ENCODE measurements around the gene HOXA3. TPM values are rescaled to one million over a fixed set of nuclear protein-coding genes. Genes with fewer than 3 reads are reported as not detected.

Gene HOXA3
- total RNA-seq, 1 donor from 2014 or later, result not detected

DNA sequence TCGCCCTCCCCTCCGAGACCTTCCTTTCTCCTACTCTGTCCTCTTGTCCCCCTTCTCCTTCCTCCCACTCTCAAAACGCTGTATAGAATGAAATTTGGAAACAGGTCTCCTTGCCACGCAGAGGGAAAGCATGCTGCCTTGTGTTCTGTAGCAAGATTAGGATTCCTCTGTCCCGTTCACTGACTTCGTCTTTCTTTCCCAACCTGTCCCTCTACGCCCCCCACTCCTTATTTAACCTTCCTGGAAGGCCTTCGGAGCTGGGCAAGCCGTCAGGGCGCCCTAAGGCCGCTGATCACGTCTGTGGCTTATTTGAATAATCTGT lies 11.6 kb upstream of the HOXA3 start:
- DNase-seq, result no peak
- Mint-ChIP-seq H3K27ac (peak overlapping the region; percentile 57), H3K27me3 (peaks cover 66% of the 10 kb centered on the region), H3K4me3 (no peak overlapping the region), H3K4me1 (peaks cover 19% of the 10 kb centered on the region), H3K36me3 (ENCODE audit: low read depth) (no peaks in the 10 kb centered on the region), H3K9me3 (no peaks in the 10 kb centered on the region)
- no peak for ATAC-seq (ENCODE audit: low read depth)
- POLR2A ChIA-PET, result no interaction called here
- TF ChIP-seq, protein P1, sequence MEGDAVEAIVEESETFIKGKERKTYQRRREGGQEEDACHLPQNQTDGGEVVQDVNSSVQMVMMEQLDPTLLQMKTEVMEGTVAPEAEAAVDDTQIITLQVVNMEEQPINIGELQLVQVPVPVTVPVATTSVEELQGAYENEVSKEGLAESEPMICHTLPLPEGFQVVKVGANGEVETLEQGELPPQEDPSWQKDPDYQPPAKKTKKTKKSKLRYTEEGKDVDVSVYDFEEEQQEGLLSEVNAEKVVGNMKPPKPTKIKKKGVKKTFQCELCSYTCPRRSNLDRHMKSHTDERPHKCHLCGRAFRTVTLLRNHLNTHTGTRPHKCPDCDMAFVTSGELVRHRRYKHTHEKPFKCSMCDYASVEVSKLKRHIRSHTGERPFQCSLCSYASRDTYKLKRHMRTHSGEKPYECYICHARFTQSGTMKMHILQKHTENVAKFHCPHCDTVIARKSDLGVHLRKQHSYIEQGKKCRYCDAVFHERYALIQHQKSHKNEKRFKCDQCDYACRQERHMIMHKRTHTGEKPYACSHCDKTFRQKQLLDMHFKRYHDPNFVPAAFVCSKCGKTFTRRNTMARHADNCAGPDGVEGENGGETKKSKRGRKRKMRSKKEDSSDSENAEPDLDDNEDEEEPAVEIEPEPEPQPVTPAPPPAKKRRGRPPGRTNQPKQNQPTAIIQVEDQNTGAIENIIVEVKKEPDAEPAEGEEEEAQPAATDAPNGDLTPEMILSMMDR (IDR thresholded peaks at IDR 0.05), result no peak
- CTCF ChIA-PET, result no interaction called here
- intact Hi-C loops (cut with micrococcal nuclease), result loop anchor here (1.0 to 5.0 kb wide), 6 partner anchors 24 to 1012 kb away; partner anchors contain the start of genes HOXA1, NFE2L3 and SNX10

DNA sequence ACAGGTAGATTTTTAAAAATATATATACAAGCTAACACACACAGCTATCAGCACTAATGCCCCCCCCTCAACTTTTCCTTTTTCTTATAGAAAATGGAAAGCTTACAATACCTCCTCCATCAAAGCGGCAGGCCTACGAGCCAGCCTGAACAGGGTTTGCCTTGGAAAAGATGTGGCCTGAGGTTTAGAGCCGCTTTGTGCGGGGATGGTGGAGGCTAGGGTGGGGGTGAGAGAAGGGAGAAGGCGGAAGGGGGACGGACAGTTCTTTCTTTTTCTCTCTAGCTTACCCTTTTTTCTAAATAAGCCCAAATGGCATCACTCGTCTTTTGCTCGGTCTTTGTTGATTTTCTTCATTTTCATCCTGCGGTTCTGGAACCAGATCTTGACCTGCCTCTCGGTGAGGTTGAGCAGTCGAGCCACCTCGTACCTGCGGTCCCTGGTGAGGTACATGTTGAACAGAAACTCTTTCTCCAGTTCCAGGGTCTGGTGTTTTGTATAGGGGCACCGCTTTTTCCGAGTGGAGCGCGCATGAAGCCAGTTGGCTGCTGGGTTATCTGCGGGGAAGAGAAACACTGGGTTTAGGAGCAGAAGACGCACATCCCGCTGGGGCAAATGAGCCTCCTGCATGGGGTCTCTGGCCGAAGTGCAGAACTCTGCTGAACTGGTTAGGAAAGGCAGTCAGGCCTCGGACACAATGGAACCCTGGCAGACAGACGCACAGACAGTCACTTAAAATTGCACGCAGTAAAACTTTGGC lies 11.1 kb upstream of the HOXA3 start:
- DNase-seq (no peak), ATAC-seq (ENCODE audit: low read depth) (no peak)
- H3K9me3 Mint-ChIP-seq, result no peaks in the 10 kb centered on the region
- peaks cover 66% of the 10 kb centered on the region for H3K27me3 Mint-ChIP-seq
- no peaks in the 10 kb centered on the region for H3K36me3 Mint-ChIP-seq (ENCODE audit: low read depth)
- intact Hi-C loops (cut with micrococcal nuclease), result loop anchor here (1.0 to 5.0 kb wide), 7 partner anchors 25 to 1011 kb away; partner anchors contain the start of genes HOXA1, NFE2L3 and SNX10
- TF ChIP-seq, protein P1 (IDR thresholded peaks at IDR 0.05), result no peak
- H3K4me1 Mint-ChIP-seq, result peaks cover 19% of the 10 kb centered on the region
- H3K27ac Mint-ChIP-seq, result peak overlapping the region; percentile 57
- ChIA-PET CTCF (interaction anchor here (0.6 to 3.6 kb wide), 7 partner anchors 14 to 1303 kb away, joined by 3 to 94 read pairs (median 4); no protein-coding TSS in a partner anchor), POLR2A (interaction anchor here (1.5 kb wide), 1 partner anchor 25 kb away, joined by 3 read pairs; no protein-coding TSS in a partner anchor)
- no peak overlapping the region for H3K4me3 Mint-ChIP-seq

DNA sequence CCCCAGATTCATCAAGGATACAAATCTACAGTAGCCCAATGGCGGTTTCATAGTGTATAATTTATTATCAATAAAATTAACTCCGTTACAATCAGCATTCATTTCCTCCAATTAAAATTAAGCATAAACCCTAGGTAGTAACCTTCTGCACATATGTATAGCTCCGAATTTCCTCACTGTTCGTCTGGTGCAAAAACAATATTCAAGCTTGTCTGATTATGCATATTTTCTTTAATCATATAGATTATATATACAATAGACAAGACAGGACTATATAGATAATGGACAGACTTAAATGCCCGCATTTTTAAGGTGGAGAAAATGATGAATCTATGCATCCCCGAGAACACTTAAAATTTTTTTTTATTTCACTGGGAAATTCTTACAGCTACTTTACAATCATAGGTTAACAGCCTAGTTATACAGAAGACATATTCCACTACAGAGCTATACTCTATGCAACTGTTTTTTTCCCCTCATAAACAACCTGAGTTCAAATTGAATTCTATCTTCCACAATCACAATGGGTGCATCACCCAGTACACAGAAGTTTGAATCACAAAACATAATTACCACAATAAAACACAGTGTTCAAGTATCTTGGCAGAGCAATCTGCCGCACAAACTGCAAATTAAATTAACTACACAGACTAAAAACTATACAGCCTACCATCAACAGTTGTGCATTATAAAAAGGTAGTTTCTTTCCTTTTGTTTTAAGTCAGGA lies 10.3 kb upstream of the HOXA3 start:
- ATAC-seq (ENCODE audit: low read depth) (no peak), DNase-seq (no peak)
- Mint-ChIP-seq H3K9me3 (no peaks in the 10 kb centered on the region), H3K27ac (peak overlapping the region; percentile 4), H3K36me3 (ENCODE audit: low read depth) (no peaks in the 10 kb centered on the region), H3K27me3 (peaks cover 68% of the 10 kb centered on the region), H3K4me3 (no peak overlapping the region), H3K4me1 (peaks cover 24% of the 10 kb centered on the region)
- CTCF ChIA-PET, result interaction anchor here (0.6 to 3.6 kb wide), 11 partner anchors 14 to 1302 kb away, joined by 3 to 94 read pairs (median 4); no protein-coding TSS in a partner anchor
- POLR2A ChIA-PET, result interaction anchor here (1.5 kb wide), 1 partner anchor 26 kb away, joined by 3 read pairs; no protein-coding TSS in a partner anchor
- intact Hi-C loops (cut with micrococcal nuclease), result loop anchor here (2.0 to 5.0 kb wide), 6 partner anchors 34 to 1010 kb away; partner anchors contain the start of genes HOXA1, NFE2L3 and SNX10
- TF ChIP-seq, protein P1 (IDR thresholded peaks at IDR 0.05), result no peak

DNA sequence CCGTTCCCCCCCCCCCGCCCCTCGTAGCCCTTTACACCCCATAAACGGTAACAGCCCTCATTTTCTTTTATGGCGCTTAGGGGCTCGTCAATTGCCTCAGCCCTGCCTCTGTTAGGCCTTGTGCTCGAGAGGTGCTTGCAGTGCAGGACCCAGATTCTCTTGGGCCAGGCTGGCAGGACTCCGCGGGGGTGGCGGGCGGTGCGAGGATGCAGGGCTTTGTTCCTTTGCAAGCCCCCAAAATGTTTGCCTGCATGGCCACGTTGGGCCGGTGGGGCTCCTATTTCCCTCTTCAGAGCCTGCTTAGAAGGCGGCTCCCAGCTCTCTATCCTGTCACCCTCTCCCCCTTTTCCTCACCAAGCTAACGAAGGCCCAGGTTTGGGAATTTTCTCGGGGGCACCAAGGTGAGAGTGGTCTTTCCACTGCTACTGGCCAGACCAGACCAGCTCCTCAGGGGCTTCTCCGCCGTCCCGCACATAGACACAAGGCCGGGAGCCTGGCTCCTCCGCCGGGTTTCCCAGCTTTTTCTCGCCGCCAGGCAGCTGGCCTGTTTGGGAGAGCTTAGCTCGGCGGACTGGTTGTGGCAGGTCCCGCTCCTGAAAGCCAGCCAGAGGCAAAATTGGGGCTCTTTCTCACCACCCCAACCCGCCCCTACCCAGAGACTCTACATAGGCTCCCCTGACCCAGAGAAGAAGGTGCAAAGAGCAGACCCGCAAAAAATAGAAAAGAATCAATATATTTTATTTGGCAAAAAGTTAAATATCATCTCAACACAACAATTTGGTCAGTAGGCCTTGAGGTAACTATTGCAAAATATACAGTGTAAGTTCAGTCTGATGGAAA lies 9.6 kb upstream of the HOXA3 start:
- no peak overlapping the region for H3K27ac Mint-ChIP-seq

More for the DNA sequence above, 9.6 kb upstream of the HOXA3 start:
- peak; percentile 14 for DNase-seq
- H3K4me1 Mint-ChIP-seq, result peaks cover 26% of the 10 kb centered on the region
- H3K4me3 Mint-ChIP-seq, result no peak overlapping the region
- H3K27me3 Mint-ChIP-seq, result peaks cover 70% of the 10 kb centered on the region
- ChIA-PET POLR2A (interaction anchor here (1.5 to 1.7 kb wide), 2 partner anchors 26 to 480 kb away, joined by 3 to 6 read pairs; no protein-coding TSS in a partner anchor), CTCF (interaction anchor here (0.8 to 3.6 kb wide), 15 partner anchors 15 to 1297 kb away, joined by 3 to 94 read pairs (median 4); no protein-coding TSS in a partner anchor)
- no peaks in the 10 kb centered on the region for H3K36me3 Mint-ChIP-seq (ENCODE audit: low read depth)
- ATAC-seq (ENCODE audit: low read depth), result no peak
- TF ChIP-seq, protein P1 (IDR thresholded peaks at IDR 0.05), result no peak
- intact Hi-C loops (cut with micrococcal nuclease), result loop anchor here (1.0 to 5.0 kb wide), 19 partner anchors 12 to 1903 kb away; partner anchors contain the start of genes HOXA1, NFE2L3 and SNX10
- H3K9me3 Mint-ChIP-seq, result no peaks in the 10 kb centered on the region
